Measurements from ENCODE around the gene RELT. TPM values are rescaled to one million over a fixed set of nuclear protein-coding genes. Genes with fewer than 3 reads are reported as not detected.

Gene RELT
- total and polyA plus RNA-seq, 9 of the 15 experiments (the other 6 are each of a cell fraction or from before 2014, with no cell fraction given): 1.1 to 20.2 (median 7.4) TPM

- peaks cover 11% of the 10 kb centered on the region for H3K79me2 ChIP-seq (ENCODE audit: control insufficient read depth, insufficient read depth, low read length)
- no peak for FAIRE-seq
- H3K27me3 ChIP-seq (ENCODE audit: control insufficient read depth in 2 of 2, insufficient read depth in 2 of 2, low read length in 2 of 2): no peaks in the 10 kb centered on the region
- ChIA-PET CTCF (ENCODE audit: low intra/inter-chr PET ratio) (interaction anchor here (1.6 to 4.0 kb wide), 2 partner anchors 42 to 97 kb away, joined by 7 to 51 read pairs; no protein-coding TSS in a partner anchor), POLR2A (interaction anchor here (0.5 to 1.5 kb wide), 5 partner anchors 11 to 560 kb away, joined by 3 to 7 read pairs (median 4); no protein-coding TSS in a partner anchor)
- intact Hi-C loops (cut with micrococcal nuclease) (loop anchor here (1.0 to 2.0 kb wide), 2 partner anchors 16 to 41 kb away; partner anchors contain the start of gene RELT), in situ Hi-C loops (cut with MboI) (loop anchor here (5.0 kb wide), 2 partner anchors 40 to 85 kb away; partner anchors contain the start of gene ARHGEF17)
- DNase-seq (ENCODE audit: extremely low read depth in 1 of 4, low spot score in 3 of 4): no peak
- peaks cover 80% of the 10 kb centered on the region; the same call in 2 of the 3 replicates for H3K36me3 ChIP-seq (ENCODE audit: control insufficient read depth, insufficient read depth, low read length)
- peaks cover 0 to 51% of the 10 kb centered on the region in 2 experiments; a peak in 3 of 5 replicates for H3K4me1 ChIP-seq (replicated peaks in 1 of 2; ENCODE audit: control insufficient read depth in 2 of 2, insufficient read depth in 2 of 2, low read length in 2 of 2)
- peak overlapping the region in 1 of 2 experiments; percentile 65; a peak in 2 of 4 replicates for H3K9ac ChIP-seq (ENCODE audit: insufficient read depth in 1 of 2, low read depth in 2 of 2, low read length in 2 of 2)
- H2AFZ ChIP-seq (ENCODE audit: low read depth, low read length): no peak overlapping the region
- ATAC-seq: no peak
- no TSS peak for BruUV-seq (replicated peaks)
- H4K20me1 ChIP-seq (replicated peaks; ENCODE audit: control insufficient read depth, insufficient read depth, low read length): peaks cover 25% of the 10 kb centered on the region; the same call in 1 of the 2 replicates
- peak overlapping the region; percentile 8; the same call in 1 of the 3 replicates for H3K27ac ChIP-seq (ENCODE audit: extremely low read depth, low read depth, low read length)
- H3K4me3 ChIP-seq: no peak overlapping the region
- H3K9me1 ChIP-seq (ENCODE audit: control insufficient read depth, insufficient read depth, low read length): peaks cover 6% of the 10 kb centered on the region
- no peaks in the 10 kb centered on the region for H3K9me3 ChIP-seq (replicated peaks; ENCODE audit: control insufficient read depth, insufficient read depth, low read depth, low read length)
- WGBS (ENCODE audit: insufficient coverage, low coverage, missing lambda C conversion rate): 92% methylated on average over 15 of the region's 31 CpGs
- H3K4me2 ChIP-seq (ENCODE audit: insufficient read depth, low read length): no peak overlapping the region
- no peak for TF ChIP-seq CCNT2 (IDR thresholded peaks at IDR 0.05; ENCODE audit: borderline replicate concordance, extremely low read depth, insufficient read length, low read depth, low read length)
- TF ChIP-seq ZNF785 (CRISPR knock-in tag; IDR thresholded peaks at IDR 0.05): no peak
- TF ChIP-seq NBN (IDR thresholded peaks at IDR 0.05; ENCODE audit: low read depth): no peak
- TF ChIP-seq RAD51 (IDR thresholded peaks at IDR 0.05; ENCODE audit: borderline replicate concordance, low read depth): no peak
- TF ChIP-seq ETV1 (tag; conservative IDR thresholded peaks at IDR 0.05; ENCODE audit: low read depth): no peak
- TF ChIP-seq NR2C2 (CRISPR knock-in tag; IDR thresholded peaks at IDR 0.05): no peak
- TF ChIP-seq NR2C2 (tag; IDR thresholded peaks at IDR 0.05): peak; percentile 45; the same call in 1 of the 2 replicates
- TF ChIP-seq STAG1 (CRISPR knock-in tag; IDR thresholded peaks at IDR 0.05; ENCODE audit: borderline replicate concordance): no peak
- TF ChIP-seq, protein P1, sequence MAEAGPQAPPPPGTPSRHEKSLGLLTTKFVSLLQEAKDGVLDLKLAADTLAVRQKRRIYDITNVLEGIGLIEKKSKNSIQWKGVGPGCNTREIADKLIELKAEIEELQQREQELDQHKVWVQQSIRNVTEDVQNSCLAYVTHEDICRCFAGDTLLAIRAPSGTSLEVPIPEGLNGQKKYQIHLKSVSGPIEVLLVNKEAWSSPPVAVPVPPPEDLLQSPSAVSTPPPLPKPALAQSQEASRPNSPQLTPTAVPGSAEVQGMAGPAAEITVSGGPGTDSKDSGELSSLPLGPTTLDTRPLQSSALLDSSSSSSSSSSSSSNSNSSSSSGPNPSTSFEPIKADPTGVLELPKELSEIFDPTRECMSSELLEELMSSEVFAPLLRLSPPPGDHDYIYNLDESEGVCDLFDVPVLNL (CRISPR knock-in tag; IDR thresholded peaks at IDR 0.05; ENCODE audit: low read depth): no peak
- TF ChIP-seq NR2C1 (IDR thresholded peaks at IDR 0.05): peak; percentile 51; the same call in 1 of the 2 replicates
- TF ChIP-seq NR2C1 (tag; IDR thresholded peaks at IDR 0.05): peak; percentile 40; the same call in 1 of the 2 replicates
- TF ChIP-seq MCM3 (IDR thresholded peaks at IDR 0.05): no peak
- TF ChIP-seq PTRF (tag; IDR thresholded peaks at IDR 0.05): no peak
- TF ChIP-seq, protein P2, sequence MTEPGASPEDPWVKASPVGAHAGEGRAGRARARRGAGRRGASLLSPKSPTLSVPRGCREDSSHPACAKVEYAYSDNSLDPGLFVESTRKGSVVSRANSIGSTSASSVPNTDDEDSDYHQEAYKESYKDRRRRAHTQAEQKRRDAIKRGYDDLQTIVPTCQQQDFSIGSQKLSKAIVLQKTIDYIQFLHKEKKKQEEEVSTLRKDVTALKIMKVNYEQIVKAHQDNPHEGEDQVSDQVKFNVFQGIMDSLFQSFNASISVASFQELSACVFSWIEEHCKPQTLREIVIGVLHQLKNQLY (CRISPR knock-in tag; conservative IDR thresholded peaks at IDR 0.05): no peak
- TF ChIP-seq, protein P3, sequence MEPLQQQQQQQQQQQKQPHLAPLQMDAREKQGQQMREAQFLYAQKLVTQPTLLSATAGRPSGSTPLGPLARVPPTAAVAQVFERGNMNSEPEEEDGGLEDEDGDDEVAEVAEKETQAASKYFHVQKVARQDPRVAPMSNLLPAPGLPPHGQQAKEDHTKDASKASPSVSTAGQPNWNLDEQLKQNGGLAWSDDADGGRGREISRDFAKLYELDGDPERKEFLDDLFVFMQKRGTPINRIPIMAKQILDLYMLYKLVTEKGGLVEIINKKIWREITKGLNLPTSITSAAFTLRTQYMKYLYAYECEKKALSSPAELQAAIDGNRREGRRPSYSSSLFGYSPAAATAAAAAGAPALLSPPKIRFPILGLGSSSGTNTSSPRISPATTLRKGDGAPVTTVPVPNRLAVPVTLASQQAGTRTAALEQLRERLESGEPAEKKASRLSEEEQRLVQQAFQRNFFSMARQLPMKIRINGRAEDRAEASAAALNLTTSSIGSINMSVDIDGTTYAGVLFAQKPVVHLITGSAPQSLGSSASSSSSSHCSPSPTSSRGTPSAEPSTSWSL (CRISPR knock-in tag; IDR thresholded peaks at IDR 0.05; ENCODE audit: borderline replicate concordance): no peak
- no peak for TF ChIP-seq ZNF12 (CRISPR knock-in tag; IDR thresholded peaks at IDR 0.05)
- TF ChIP-seq ZNF444 (CRISPR knock-in tag; IDR thresholded peaks at IDR 0.05): no peak
These were observed 16.2 kb downstream of the RELT start for GRCh38 chr11:73392108-73393010.

Data from K562 (cell line).